BE2C (cell line): ENCODE results near the gene ATXN7L3B.
A peak's percentile ranks its signal among the peaks of the same experiment; 100 is the strongest.

ENCODE experiments used
- DNase-seq: peaks from one replicate; pipeline ENCODE4 v3.0.0-alpha.2; 2020
- H3K27me3 ChIP-seq: fragments of 250-450 bp; sonication (Bioruptor Pico); 2 replicates; pipeline ENCODE4 v1.5.1; 2020; ENCODE audit warnings: mild to moderate bottlenecking
- H3K36me3 ChIP-seq: fragments of 250-450 bp; sonication (Bioruptor Pico); 2 replicates; pipeline ENCODE4 v1.5.1; 2020; ENCODE audit warnings: mild to moderate bottlenecking
- H3K4me1 ChIP-seq: fragments of 250-450 bp; sonication (Bioruptor Pico); 2 replicates; pipeline ENCODE4 v1.5.1; 2020
- H3K4me3 ChIP-seq: 2 replicates; pipeline ENCODE4 v1.5.1; 2011; ENCODE audit warnings: low read depth, low read length
- H3K9me3 ChIP-seq: fragments of 250-450 bp; sonication (Bioruptor Pico); 2 replicates; pipeline ENCODE4 v1.5.1; 2020
- TF ChIP-seq, protein P1 (sequence below): IDR thresholded peaks from 2 replicates; pipeline ENCODE4 v1.5.1; 2012; ENCODE audit warnings: mild to moderate bottlenecking, low read depth, low read length

ATXN7L3B gene

DNA sequence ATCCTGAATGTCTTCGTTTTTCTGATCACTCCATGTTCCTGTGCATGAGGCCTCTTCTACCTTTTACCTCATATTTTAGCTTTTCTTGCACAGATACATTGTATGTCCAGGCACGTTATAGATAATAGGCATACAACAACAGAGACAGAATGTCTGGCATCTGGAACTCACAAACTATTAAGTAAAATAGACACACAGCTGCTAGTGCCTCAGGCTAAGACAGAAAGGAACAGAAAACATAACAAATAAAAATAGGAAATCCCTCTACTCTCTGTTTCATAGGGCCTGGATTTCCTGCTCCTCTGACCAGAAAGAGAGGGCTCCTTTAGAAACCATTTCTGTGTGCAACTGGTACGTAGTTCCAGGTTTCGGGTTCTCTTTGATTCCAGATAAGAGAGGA lies 48.6 kb downstream of the ATXN7L3B start:
- no peaks in the 10 kb centered on the region for H3K9me3 ChIP-seq

More for the DNA sequence above, 48.6 kb downstream of the ATXN7L3B start:
- H3K36me3 ChIP-seq: no peaks in the 10 kb centered on the region
- H3K4me3 ChIP-seq: no peak overlapping the region
- no peaks in the 10 kb centered on the region for H3K4me1 ChIP-seq
- TF ChIP-seq, protein P1, sequence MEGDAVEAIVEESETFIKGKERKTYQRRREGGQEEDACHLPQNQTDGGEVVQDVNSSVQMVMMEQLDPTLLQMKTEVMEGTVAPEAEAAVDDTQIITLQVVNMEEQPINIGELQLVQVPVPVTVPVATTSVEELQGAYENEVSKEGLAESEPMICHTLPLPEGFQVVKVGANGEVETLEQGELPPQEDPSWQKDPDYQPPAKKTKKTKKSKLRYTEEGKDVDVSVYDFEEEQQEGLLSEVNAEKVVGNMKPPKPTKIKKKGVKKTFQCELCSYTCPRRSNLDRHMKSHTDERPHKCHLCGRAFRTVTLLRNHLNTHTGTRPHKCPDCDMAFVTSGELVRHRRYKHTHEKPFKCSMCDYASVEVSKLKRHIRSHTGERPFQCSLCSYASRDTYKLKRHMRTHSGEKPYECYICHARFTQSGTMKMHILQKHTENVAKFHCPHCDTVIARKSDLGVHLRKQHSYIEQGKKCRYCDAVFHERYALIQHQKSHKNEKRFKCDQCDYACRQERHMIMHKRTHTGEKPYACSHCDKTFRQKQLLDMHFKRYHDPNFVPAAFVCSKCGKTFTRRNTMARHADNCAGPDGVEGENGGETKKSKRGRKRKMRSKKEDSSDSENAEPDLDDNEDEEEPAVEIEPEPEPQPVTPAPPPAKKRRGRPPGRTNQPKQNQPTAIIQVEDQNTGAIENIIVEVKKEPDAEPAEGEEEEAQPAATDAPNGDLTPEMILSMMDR: no peak
- no peaks in the 10 kb centered on the region; the same call in 1 of the 2 replicates for H3K27me3 ChIP-seq
- peak; percentile 12 for DNase-seq
